Activated CD8-positive, alpha-beta memory T cell treated with anti-CD3 and anti-CD28 coated beads, Interleukin-2, amount 50 U/mL, for 4 hours (primary cell): Measurements from ENCODE around the gene WBP2.
"Not testable (repeated sequence)": the region's sequence is repeated elsewhere in the genome, so short reads cannot be mapped to it uniquely, and the experiment has no call there.

Source experiments
- DNase-seq: peaks from one replicate; pipeline ENCODE4 v3.0.0-alpha.2; 2020

The WBP2 gene

GRCh38 chr17:75812096-75813013 lies 42.8 kb downstream of the WBP2 start:
- no peak for DNase-seq

GRCh38 chr17:75811174-75811573 lies 44.0 kb downstream of the WBP2 start:
- DNase-seq: no peak

- not testable (repeated sequence) for DNase-seq
Observed at GRCh38 chr17:75810756-75811155, 44.4 kb downstream of the WBP2 start.

- no peak for DNase-seq
Observed at GRCh38 chr17:75810216-75810615, 44.9 kb downstream of the WBP2 start.

GRCh38 chr17:75809631-75810111 lies 45.5 kb downstream of the WBP2 start:
- no peak for DNase-seq

- no peak for DNase-seq
Observed at GRCh38 chr17:75808905-75809621, 46.1 kb downstream of the WBP2 start.

- no peak for DNase-seq
Observed at GRCh38 chr17:75808549-75808904, 46.6 kb downstream of the WBP2 start.

GRCh38 chr17:75807861-75808260 lies 47.3 kb downstream of the WBP2 start:
- no peak for DNase-seq

- DNase-seq: no peak
Observed at GRCh38 chr17:75806822-75807500, 48.2 kb downstream of the WBP2 start.

GRCh38 chr17:75803883-75804282 lies 51.3 kb downstream of the WBP2 start:
- no peak for DNase-seq

- no peak for DNase-seq
Observed at GRCh38 chr17:75799402-75799801, 55.7 kb downstream of the WBP2 start.

- no peak for DNase-seq
Observed at GRCh38 chr17:75795820-75796607, 59.1 kb downstream of the WBP2 start.
